HG03196 (cell line): ENCODE measurements around the gene C19orf44.
A peak's percentile ranks its signal among the peaks of the same experiment; 100 is the strongest.
"Not testable (repeated sequence)": the region's sequence is repeated elsewhere in the genome, so short reads cannot be mapped to it uniquely, and the experiment has no call there.

Experiments used
- ATAC-seq: cut with Tn5 transposase; IDR thresholded peaks from one replicate; pipeline ENCODE4 v1.9.1; 2021; ENCODE audit not compliant: unreplicated experiment

Gene C19orf44

GRCh38 chr19:16495982-16496612 lies at the start of gene C19orf44, which contains the start of gene CALR3:
Gene C19orf44 (plus strand): TSS chr19:16496394. CDS start chr19:16500793, 4,399 bp downstream.
Gene CALR3 (minus strand): TSS chr19:16496167. CDS start chr19:16496129, 38 bp downstream.
- peak; percentile 96 for ATAC-seq

DNA sequence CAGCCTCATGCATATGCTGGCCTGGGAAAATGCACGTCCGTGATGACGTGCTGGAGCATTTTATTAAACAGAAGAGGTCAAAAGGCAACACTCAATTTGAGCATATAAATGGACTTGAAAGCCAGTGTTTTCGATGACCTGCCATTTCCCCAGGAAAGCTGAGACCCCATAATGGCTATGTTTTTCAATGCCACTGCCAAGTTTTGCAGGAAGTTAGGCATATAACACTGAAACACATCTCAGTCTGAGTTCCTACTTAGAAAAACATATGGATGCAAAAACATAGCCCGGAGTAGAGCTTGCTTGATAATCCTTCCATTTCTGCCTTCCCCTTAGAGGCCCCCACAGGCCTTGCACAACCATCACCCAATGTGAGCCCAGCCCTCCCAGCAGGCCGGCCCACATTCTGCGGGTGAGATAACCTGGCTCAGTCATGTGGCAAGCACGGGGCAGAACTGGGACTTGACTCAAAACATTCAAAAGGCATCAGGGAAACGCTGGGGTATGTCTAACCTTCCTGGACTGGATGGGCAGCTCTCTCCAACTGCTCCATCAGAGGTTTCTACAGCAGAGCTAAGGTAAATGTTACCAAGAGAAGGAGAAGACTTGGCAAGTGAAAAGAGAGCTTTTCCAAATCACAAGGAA lies 49.3 kb upstream of the C19orf44 start:
- ATAC-seq, result peak; percentile 35

DNA sequence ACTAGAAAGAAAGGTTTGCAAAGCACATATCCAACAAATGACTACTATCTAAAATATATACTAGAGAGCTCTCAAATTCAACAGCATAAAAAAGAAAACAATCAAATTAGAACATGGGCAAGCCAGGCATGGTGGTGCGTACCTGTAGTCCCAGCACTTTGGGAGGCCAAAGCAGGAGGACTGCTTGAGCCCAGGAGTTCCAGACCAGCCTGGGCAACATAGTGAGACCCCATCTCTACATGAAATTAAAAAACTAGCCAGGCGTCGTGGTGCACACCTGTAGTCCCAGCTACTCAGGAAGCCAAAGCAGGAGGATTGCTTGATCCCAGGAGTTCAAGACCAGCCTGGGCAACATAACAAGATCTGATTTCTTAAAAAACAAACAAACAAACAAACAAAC lies 47.3 kb upstream of the C19orf44 start:
- ATAC-seq, result not testable (repeated sequence)

DNA sequence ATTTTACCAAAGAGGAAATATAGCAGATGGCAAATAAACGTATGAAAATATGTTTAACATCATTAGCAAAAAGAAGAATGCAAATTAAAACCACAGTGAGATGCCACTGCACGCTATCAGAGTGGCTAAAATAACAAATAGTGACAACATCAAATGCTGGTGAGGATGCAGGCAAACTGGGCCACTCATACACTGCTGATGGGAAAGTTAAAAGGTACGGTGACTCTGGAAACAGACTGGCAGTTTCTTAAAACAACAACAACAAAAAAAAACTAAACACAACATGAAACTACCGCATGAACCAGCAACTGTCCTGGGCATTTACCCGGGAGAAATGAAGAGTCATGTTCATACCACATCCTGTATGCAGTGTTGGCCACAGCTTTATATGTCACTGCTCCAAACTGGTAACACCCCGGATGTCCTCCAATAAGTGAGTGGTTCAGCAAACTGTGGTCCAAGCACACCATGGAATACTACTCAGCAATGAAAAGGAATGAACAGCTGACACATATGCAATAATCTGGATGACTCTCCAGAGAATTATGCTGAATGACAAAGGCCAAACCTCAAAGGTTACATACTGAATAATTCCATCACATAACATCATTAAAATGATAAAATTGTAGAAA lies 46.7 kb upstream of the C19orf44 start:
- ATAC-seq, result peak; percentile 38

DNA sequence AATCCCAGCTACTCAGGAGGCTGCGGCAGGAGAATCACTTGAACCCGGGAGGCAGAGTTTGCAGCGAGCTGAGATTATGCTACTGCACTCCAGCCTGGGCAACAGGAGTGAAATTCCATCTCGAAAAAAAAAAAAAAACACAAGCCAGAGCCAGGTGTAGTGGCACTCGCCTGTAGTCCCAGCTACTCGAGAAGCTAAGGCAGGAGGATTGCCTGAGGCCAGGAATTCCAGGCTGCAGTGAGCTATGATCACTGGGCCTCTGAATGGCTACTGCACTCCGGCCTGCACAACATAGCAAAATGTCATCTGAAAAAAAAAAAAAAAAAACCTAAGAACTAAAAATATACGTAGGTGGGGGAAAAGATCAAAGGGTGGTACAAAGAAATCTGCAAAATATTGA lies 43.9 kb upstream of the C19orf44 start:
- no peak for ATAC-seq

GRCh38 chr19:16454351-16454918 lies 41.8 kb upstream of the C19orf44 start:
- no peak for ATAC-seq

DNA sequence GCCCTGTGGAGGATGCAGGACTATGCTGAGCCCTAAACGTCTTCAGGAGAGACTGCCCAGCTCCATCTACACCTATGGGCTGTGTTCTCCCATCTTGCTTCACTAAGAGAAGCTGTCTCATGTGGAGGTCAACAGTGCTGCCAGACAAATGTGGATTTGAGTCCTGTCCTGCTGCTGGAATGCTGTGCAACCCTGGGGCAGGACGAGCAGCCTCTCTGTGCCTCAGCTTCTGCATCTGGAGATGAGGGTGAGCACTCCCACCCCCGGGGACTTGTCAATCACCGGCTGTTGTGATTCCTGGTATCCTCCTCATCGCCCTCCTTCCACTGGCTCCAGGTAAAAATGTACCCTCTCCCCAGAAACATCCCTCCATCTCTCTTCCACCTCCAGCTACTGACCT lies 40.7 kb upstream of the C19orf44 start:
- ATAC-seq, result no peak

DNA sequence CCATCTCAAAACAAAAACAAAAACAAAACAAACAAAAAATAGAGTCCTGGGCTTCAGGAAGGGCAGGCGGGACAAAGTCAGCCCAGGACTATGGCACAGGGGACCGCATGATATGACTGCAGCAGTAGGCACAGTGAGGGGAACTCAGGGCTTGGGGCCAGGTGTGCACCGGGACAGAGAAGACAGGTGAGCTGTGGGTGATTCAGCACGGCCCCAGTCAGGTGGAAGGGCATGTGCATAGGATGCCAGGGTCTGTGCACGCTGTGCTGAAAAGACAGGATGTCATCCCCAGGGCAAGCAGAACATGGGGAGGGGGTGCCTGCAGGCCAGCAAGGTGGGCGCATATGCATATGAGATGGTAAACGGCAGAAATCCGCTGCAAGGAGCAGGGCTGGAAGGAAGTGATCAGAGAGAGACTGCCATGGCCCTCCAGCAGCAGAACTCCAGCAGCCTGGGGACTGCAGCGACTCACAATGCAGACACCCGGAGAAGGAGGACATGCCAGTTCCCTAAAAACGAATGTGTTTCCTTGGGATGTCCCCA lies 39.5 kb upstream of the C19orf44 start:
- no peak for ATAC-seq

DNA sequence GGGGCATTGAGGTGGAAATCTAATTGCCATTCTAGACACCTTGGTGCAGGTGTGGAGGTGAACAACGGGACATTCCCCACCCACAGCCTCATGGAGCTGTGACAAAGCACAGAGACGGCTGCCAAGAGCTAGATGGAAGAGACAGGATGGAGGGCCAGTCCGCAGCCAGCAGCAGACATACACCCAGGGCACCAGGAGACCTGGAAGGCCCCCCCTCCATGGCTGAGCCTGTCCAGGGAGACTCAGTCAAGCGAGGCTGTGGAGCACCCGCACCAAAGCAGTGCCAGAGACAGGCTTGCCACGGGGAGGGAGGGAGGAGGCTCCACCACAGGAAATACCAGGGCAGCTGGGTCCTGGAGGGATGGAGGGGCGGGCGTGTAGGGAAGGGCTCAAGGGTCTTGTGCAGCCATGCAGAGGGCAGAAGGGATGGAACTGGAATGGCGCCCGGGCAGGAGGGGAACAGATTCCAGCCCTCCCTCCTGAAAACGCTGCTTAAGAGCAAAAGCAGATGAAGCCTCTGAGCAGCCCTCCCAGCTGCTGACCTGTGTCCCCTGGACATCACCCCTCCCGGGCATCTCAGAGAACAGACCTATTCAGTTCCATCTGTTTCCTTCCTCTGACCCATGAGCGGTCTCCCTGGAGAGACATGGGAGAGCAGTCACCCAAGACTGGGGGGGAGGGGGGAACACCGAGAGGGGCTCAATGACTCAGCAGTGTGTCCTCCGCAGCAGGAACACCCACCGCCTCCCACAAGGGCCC lies 38.8 kb upstream of the C19orf44 start:
- ATAC-seq, result no peak

- no peak for ATAC-seq
Measured at GRCh38 chr19:16457954-16458331, 38.3 kb upstream of the C19orf44 start.

GRCh38 chr19:16458391-16459341 lies 37.5 kb upstream of the C19orf44 start:
- ATAC-seq, result no peak

- no peak for ATAC-seq
Measured at GRCh38 chr19:16459680-16460079, 36.5 kb upstream of the C19orf44 start.

GRCh38 chr19:16460454-16460853 lies 35.7 kb upstream of the C19orf44 start:
- no peak for ATAC-seq

DNA sequence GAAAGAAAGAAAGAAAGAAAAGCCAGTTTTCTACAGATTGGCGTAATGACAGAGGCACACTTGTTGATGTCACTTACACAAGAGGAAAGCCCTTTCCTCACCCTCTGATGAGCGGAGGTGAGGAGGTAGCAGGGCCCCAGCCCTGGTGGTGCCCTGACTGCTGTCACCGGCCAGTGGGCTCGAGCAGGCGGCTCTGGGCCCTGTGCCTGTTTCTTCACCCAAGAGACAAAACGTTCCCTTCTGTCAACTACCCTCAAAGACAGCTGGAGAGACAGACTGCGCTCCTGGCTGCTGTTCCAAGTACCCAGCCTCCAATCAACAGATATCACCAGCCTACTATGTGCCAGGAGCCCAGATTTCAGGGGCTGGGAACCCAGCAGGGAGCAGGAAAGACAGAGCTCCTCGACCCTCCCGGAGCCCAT lies 34.6 kb upstream of the C19orf44 start:
- no peak for ATAC-seq

DNA sequence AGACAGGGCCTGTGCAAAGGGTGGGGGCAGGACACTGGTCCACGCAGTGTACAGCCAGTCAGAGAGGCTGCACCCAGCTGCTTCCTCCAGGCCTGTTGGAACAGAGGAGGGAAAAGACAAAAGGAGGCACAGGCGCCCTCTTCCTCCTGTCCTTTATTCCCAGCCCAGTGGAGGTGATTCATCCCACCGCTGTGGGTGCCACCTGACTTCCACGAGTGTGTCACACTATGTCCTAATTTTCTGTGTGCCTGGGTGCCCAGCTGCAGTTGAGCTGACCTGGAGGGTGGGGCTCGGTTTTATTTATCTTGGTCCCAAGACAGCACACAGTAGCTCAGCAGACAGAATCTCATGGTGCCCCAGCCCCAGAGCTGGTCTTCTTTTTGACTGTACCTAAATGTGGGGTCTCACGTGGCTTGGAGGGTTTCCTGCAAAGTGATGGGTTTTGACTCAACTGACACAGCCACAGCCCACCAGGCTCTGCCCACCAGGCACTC lies 33.4 kb upstream of the C19orf44 start:
- no peak for ATAC-seq

- ATAC-seq, result no peak
Measured at GRCh38 chr19:16463341-16463990, 32.7 kb upstream of the C19orf44 start.

GRCh38 chr19:16463991-16464575 lies 32.1 kb upstream of the C19orf44 start:
- no peak for ATAC-seq

GRCh38 chr19:16465239-16465638 lies 31.0 kb upstream of the C19orf44 start:
- no peak for ATAC-seq
